Activated CD8-positive, alpha-beta T cell treated with anti-CD3 and anti-CD28 coated beads, Interleukin-2, amount 10 ng/mL, durations not matched to agents 7 days and 5 days (primary cell): ENCODE measurements around the gene CCR6. TPM values are rescaled to one million over a fixed set of nuclear protein-coding genes. Genes with fewer than 3 reads are reported as not detected.
A peak's percentile ranks its signal among the peaks of the same experiment; 100 is the strongest.
"Not testable (repeated sequence)": the region's sequence is repeated elsewhere in the genome, so short reads cannot be mapped to it uniquely, and the experiment has no call there.

ENCODE experiments used
- ATAC-seq: fragments of 150-1000 bp; cut with Tn5 transposase; one replicate; pipeline ENCODE4 v1.10.0; 2021; ENCODE audit warnings: moderate library complexity
- CTCF ChIA-PET: fragments of 350-600 bp; sonication (Branson Sonifier 250); formaldehyde crosslinking; loops from one replicate; lab custom pipeline; 2021; ENCODE audit warnings: antibody characterized with exemption; lab: Charles Lee
- POLR2A ChIA-PET: fragments of 350-600 bp; sonication (Branson Sonifier 250); formaldehyde crosslinking; loops from one replicate; lab custom pipeline; 2021; ENCODE audit warnings: antibody characterized with exemption; lab: Charles Lee
- DNase-seq: peaks from one replicate; pipeline ENCODE4 v3.0.0-alpha.2; 2020
- H3K27ac Mint-ChIP-seq: one replicate; pipeline ENCODE4 v1.8.0; 2021; ENCODE audit warnings: mild to moderate bottlenecking, mixed read lengths
- H3K27me3 Mint-ChIP-seq: one replicate; pipeline ENCODE4 v1.8.0; 2021; ENCODE audit warnings: low read depth, mixed read lengths
- H3K36me3 Mint-ChIP-seq: one replicate; pipeline ENCODE4 v1.8.0; 2021; ENCODE audit warnings: low read depth, mixed read lengths
- H3K4me1 Mint-ChIP-seq: one replicate; pipeline ENCODE4 v1.8.0; 2021; ENCODE audit warnings: low read depth, mixed read lengths
- H3K4me3 Mint-ChIP-seq: one replicate; pipeline ENCODE4 v1.8.0; 2021; ENCODE audit warnings: mild to moderate bottlenecking, mixed read lengths
- H3K9me3 Mint-ChIP-seq: one replicate; pipeline ENCODE4 v1.8.0; 2022; ENCODE audit warnings: mixed read lengths; ENCODE audit not compliant: insufficient read depth
- total RNA-seq, 2 experiments: library from RNA; stranded (reverse); gene quantifications; one replicate each; pipeline ENCODE4 v1.2.3, GENCODE V29; 2021

CCR6 gene
- total RNA-seq, 2 experiments from 2014 or later, result 3.8 to 4.4 TPM

GRCh38 chr6:167163476-167164011 is 40.6 kb downstream of the CCR6 start:
- POLR2A ChIA-PET, result no interaction called here
- CTCF ChIA-PET, result no interaction called here
- Mint-ChIP-seq H3K27ac (no peak overlapping the region), H3K4me3 (no peak overlapping the region), H3K9me3 (no peaks in the 10 kb centered on the region), H3K4me1 (no peaks in the 10 kb centered on the region), H3K36me3 (no peaks in the 10 kb centered on the region), H3K27me3 (peaks cover 8% of the 10 kb centered on the region)
- DNase-seq (no peak), ATAC-seq (no peak)

GRCh38 chr6:167164261-167164660 is 41.4 kb downstream of the CCR6 start:
- no peaks in the 10 kb centered on the region for H3K4me1 Mint-ChIP-seq
- H3K27ac Mint-ChIP-seq, result no peak overlapping the region
- ChIA-PET POLR2A (no interaction called here), CTCF (no interaction called here)
- DNase-seq, result no peak
- no peaks in the 10 kb centered on the region for H3K9me3 Mint-ChIP-seq
- no peak for ATAC-seq
- H3K27me3 Mint-ChIP-seq, result peaks cover 9% of the 10 kb centered on the region
- no peaks in the 10 kb centered on the region for H3K36me3 Mint-ChIP-seq
- H3K4me3 Mint-ChIP-seq, result no peak overlapping the region

- H3K4me1 Mint-ChIP-seq, result no peaks in the 10 kb centered on the region
- H3K4me3 Mint-ChIP-seq, result no peak overlapping the region
- H3K27ac Mint-ChIP-seq, result no peak overlapping the region
- ChIA-PET POLR2A (no interaction called here), CTCF (no interaction called here)
- ATAC-seq, result no peak
- H3K36me3 Mint-ChIP-seq, result no peaks in the 10 kb centered on the region
- H3K9me3 Mint-ChIP-seq, result no peaks in the 10 kb centered on the region
- H3K27me3 Mint-ChIP-seq, result peaks cover 11% of the 10 kb centered on the region
- no peak for DNase-seq
Observed at GRCh38 chr6:167165858-167166471, 43.1 kb downstream of the CCR6 start.

GRCh38 chr6:167167699-167168098 is 44.8 kb downstream of the CCR6 start:
- H3K27me3 Mint-ChIP-seq, CTCF ChIA-PET, H3K4me3 Mint-ChIP-seq, ATAC-seq, H3K9me3 Mint-ChIP-seq, H3K27ac Mint-ChIP-seq, POLR2A ChIA-PET, H3K36me3 Mint-ChIP-seq, H3K4me1 Mint-ChIP-seq, DNase-seq: not testable (repeated sequence)

GRCh38 chr6:167168296-167168695 is 45.4 kb downstream of the CCR6 start:
- H3K9me3 Mint-ChIP-seq, H3K4me1 Mint-ChIP-seq, POLR2A ChIA-PET, H3K27ac Mint-ChIP-seq, CTCF ChIA-PET, H3K4me3 Mint-ChIP-seq, H3K36me3 Mint-ChIP-seq, DNase-seq, H3K27me3 Mint-ChIP-seq, ATAC-seq: not testable (repeated sequence)

GRCh38 chr6:167169867-167170266 is 47.0 kb downstream of the CCR6 start:
- ATAC-seq, H3K36me3 Mint-ChIP-seq, H3K27me3 Mint-ChIP-seq, H3K4me3 Mint-ChIP-seq, DNase-seq, H3K9me3 Mint-ChIP-seq, POLR2A ChIA-PET, CTCF ChIA-PET, H3K4me1 Mint-ChIP-seq: not testable (repeated sequence)
- H3K27ac Mint-ChIP-seq, result peak overlapping the region; percentile 46

- H3K4me1 Mint-ChIP-seq, H3K9me3 Mint-ChIP-seq, H3K4me3 Mint-ChIP-seq, DNase-seq, ATAC-seq, POLR2A ChIA-PET, H3K27ac Mint-ChIP-seq, H3K36me3 Mint-ChIP-seq, H3K27me3 Mint-ChIP-seq, CTCF ChIA-PET: not testable (repeated sequence)
Observed at GRCh38 chr6:167171300-167171699, 48.4 kb downstream of the CCR6 start.

- H3K27me3 Mint-ChIP-seq, H3K4me3 Mint-ChIP-seq, DNase-seq, H3K4me1 Mint-ChIP-seq, H3K9me3 Mint-ChIP-seq, ATAC-seq, H3K36me3 Mint-ChIP-seq, H3K27ac Mint-ChIP-seq, CTCF ChIA-PET, POLR2A ChIA-PET: not testable (repeated sequence)
Observed at GRCh38 chr6:167172011-167172410, 49.1 kb downstream of the CCR6 start.

GRCh38 chr6:167177271-167177670 is 54.4 kb downstream of the CCR6 start:
- POLR2A ChIA-PET, ATAC-seq, H3K36me3 Mint-ChIP-seq, DNase-seq, H3K4me1 Mint-ChIP-seq, H3K27ac Mint-ChIP-seq, CTCF ChIA-PET, H3K27me3 Mint-ChIP-seq, H3K4me3 Mint-ChIP-seq, H3K9me3 Mint-ChIP-seq: not testable (repeated sequence)

- not testable (repeated sequence) for H3K27ac Mint-ChIP-seq, H3K27me3 Mint-ChIP-seq, ATAC-seq
Observed at GRCh38 chr6:167178896-167179655, 56.2 kb downstream of the CCR6 start.

GRCh38 chr6:167180086-167180485 is 57.2 kb downstream of the CCR6 start:
- H3K27me3 Mint-ChIP-seq, DNase-seq, CTCF ChIA-PET, H3K27ac Mint-ChIP-seq, ATAC-seq, H3K9me3 Mint-ChIP-seq, POLR2A ChIA-PET, H3K36me3 Mint-ChIP-seq, H3K4me3 Mint-ChIP-seq, H3K4me1 Mint-ChIP-seq: not testable (repeated sequence)

More at GRCh38 chr6:167178896-167179655, 56.2 kb downstream of the CCR6 start:
- CTCF ChIA-PET, DNase-seq, POLR2A ChIA-PET, H3K4me3 Mint-ChIP-seq, H3K4me1 Mint-ChIP-seq, H3K36me3 Mint-ChIP-seq, H3K9me3 Mint-ChIP-seq: not testable (repeated sequence)

GRCh38 chr6:167181351-167181750 is 58.5 kb downstream of the CCR6 start:
- H3K4me3 Mint-ChIP-seq, DNase-seq, ATAC-seq, H3K36me3 Mint-ChIP-seq, H3K9me3 Mint-ChIP-seq, CTCF ChIA-PET, H3K27ac Mint-ChIP-seq, H3K27me3 Mint-ChIP-seq, POLR2A ChIA-PET, H3K4me1 Mint-ChIP-seq: not testable (repeated sequence)
